GM21737 (cell line): ENCODE measurements around the gene ITGB8.
"Not testable (repeated sequence)": the region's sequence is repeated elsewhere in the genome, so short reads cannot be mapped to it uniquely, and the experiment has no call there.

Experiments
- ATAC-seq: cut with Tn5 transposase; IDR thresholded peaks from one replicate; pipeline ENCODE4 v1.9.1; 2021; ENCODE audit warnings: mild to moderate bottlenecking, moderate library complexity; ENCODE audit not compliant: unreplicated experiment

ITGB8 gene

GRCh38 chr7:20364571-20365196, 34.0 kb downstream of the ITGB8 start:
- no peak for ATAC-seq

GRCh38 chr7:20365486-20365885, 34.8 kb downstream of the ITGB8 start:
- no peak for ATAC-seq

- ATAC-seq = no peak
These were observed 43.7 kb downstream of the ITGB8 start for GRCh38 chr7:20374399-20374798.

GRCh38 chr7:20376796-20377195, 46.1 kb downstream of the ITGB8 start:
- ATAC-seq = no peak

GRCh38 chr7:20381406-20382034, 50.8 kb downstream of the ITGB8 start:
- ATAC-seq = no peak

- no peak for ATAC-seq
These were observed 52.7 kb downstream of the ITGB8 start for GRCh38 chr7:20383351-20383750.

- no peak for ATAC-seq
These were observed 54.4 kb downstream of the ITGB8 start for GRCh38 chr7:20385126-20385525.

GRCh38 chr7:20388084-20388483, 57.4 kb downstream of the ITGB8 start:
- no peak for ATAC-seq

- ATAC-seq = not testable (repeated sequence)
These were observed 58.5 kb downstream of the ITGB8 start for GRCh38 chr7:20389192-20389591.

- no peak for ATAC-seq
These were observed 62.4 kb downstream of the ITGB8 start for GRCh38 chr7:20393021-20393610.

GRCh38 chr7:20393616-20394015, 62.9 kb downstream of the ITGB8 start:
- no peak for ATAC-seq

- no peak for ATAC-seq
These were observed 63.6 kb downstream of the ITGB8 start for GRCh38 chr7:20394284-20394683.

- no peak for ATAC-seq
These were observed 64.4 kb downstream of the ITGB8 start for GRCh38 chr7:20395104-20395503.

GRCh38 chr7:20395511-20395910, 64.8 kb downstream of the ITGB8 start:
- peak; percentile 46 for ATAC-seq

GRCh38 chr7:20399521-20399920, 68.8 kb downstream of the ITGB8 start:
- ATAC-seq = no peak

- ATAC-seq = no peak
These were observed 71.4 kb downstream of the ITGB8 start for GRCh38 chr7:20401861-20402746.

GRCh38 chr7:20402747-20403230, 72.1 kb downstream of the ITGB8 start:
- ATAC-seq = no peak

- ATAC-seq = no peak
These were observed 72.6 kb downstream of the ITGB8 start for GRCh38 chr7:20403331-20403730.

GRCh38 chr7:20404320-20404719, 73.6 kb downstream of the ITGB8 start:
- ATAC-seq = no peak

GRCh38 chr7:20407585-20408466, 77.1 kb downstream of the ITGB8 start:
- no peak for ATAC-seq
